GM18873 (cell line): Measurements from ENCODE around the gene MBD6.
A peak's percentile ranks its signal among the peaks of the same experiment; 100 is the strongest.

ENCODE experiments used
- ATAC-seq: cut with Tn5 transposase; IDR thresholded peaks from one replicate; pipeline ENCODE4 v1.9.1; 2021; ENCODE audit warnings: mild to moderate bottlenecking, moderate library complexity, moderate number of reproducible peaks; ENCODE audit not compliant: unreplicated experiment, low FRiP score

MBD6 gene, protein sequence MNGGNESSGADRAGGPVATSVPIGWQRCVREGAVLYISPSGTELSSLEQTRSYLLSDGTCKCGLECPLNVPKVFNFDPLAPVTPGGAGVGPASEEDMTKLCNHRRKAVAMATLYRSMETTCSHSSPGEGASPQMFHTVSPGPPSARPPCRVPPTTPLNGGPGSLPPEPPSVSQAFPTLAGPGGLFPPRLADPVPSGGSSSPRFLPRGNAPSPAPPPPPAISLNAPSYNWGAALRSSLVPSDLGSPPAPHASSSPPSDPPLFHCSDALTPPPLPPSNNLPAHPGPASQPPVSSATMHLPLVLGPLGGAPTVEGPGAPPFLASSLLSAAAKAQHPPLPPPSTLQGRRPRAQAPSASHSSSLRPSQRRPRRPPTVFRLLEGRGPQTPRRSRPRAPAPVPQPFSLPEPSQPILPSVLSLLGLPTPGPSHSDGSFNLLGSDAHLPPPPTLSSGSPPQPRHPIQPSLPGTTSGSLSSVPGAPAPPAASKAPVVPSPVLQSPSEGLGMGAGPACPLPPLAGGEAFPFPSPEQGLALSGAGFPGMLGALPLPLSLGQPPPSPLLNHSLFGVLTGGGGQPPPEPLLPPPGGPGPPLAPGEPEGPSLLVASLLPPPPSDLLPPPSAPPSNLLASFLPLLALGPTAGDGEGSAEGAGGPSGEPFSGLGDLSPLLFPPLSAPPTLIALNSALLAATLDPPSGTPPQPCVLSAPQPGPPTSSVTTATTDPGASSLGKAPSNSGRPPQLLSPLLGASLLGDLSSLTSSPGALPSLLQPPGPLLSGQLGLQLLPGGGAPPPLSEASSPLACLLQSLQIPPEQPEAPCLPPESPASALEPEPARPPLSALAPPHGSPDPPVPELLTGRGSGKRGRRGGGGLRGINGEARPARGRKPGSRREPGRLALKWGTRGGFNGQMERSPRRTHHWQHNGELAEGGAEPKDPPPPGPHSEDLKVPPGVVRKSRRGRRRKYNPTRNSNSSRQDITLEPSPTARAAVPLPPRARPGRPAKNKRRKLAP

DNA sequence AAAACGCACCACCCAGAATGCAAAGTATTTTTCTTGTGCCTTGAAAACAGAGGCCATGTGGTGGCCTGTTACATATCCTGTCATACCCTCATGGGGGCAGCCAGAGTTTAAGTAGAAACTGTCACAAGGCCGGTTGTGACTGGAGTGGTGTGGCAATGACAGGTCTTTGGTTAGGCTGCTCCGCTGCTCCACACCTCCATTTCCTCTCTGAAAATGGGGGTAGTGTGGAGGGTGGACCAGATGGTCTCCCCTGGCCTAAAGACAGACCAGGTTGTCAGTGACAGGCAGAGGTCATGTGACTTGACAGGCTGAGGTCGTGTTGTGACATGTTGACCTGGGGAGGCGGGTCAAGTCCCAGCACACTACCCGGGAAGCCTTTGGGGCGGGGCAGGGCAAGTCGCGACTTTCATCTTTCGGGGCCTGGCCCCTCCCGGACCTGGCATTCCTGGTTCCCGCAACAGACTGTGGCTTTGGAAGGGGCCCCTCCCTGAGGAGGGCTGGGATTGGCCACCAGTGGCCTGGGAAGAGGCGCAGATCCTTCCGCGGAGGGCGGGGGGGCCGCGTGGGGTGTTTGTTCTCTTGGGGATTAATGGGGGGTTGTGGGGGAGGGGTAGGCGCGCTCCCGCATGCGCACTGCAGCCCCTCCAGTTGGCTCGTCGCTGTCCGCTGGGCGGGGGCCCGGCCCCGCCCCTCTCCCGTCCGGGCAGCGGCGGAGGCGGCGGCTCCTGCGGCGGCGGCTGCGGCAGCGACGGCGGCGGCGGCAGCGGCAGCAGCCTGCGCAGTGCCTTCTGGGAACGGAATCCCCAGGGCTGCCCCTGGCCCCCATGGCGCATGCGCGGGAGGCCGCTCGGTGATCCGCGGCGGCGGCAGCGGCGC is at the start of gene MBD6:
TSS of gene MBD6 (plus strand) at position 814 of the 876 bp plus-strand sequence. CDS start 1,480 bp downstream, outside the sequence.
- ATAC-seq: peak; percentile 39

DNA sequence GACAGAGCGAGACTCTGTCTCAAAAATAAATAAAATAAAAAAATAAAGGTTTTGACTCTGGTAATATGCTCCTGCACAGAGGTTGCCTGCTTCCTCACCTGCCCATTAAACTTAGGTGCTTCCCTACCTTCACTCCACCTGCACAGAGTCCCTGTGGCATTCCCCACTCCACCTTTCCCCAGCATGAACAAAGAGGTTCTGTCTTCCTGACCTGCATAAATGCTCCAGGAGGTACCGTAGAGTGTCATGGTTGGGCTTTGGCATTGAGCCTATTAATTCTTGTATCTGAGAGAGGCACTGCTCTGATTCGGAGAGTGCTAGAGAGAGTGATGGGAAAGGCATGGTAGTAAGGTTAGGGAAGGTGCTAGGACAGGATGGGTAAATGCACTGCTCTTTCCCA is 49.2 kb upstream of the MBD6 start:
- ATAC-seq: no peak

DNA sequence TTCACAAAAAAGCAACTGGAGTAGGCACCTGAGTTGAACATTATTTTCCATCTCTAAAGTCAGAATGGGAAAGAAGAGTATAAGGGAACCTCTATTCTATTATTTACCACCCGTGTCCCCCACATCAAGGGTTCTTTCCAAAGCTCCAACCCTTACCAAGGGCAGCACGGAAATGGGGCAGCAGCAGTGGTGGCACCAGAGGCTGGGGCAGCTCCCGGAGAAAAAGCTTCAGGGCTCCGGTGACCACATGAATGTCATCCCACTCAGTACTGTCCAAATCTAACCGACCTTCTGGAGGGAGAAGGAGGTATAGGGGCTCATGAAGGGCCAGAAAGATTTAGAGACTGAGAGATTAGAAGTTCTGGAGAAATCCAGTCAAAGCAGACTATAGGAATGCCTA is 48.7 kb upstream of the MBD6 start:
- ATAC-seq: no peak

DNA sequence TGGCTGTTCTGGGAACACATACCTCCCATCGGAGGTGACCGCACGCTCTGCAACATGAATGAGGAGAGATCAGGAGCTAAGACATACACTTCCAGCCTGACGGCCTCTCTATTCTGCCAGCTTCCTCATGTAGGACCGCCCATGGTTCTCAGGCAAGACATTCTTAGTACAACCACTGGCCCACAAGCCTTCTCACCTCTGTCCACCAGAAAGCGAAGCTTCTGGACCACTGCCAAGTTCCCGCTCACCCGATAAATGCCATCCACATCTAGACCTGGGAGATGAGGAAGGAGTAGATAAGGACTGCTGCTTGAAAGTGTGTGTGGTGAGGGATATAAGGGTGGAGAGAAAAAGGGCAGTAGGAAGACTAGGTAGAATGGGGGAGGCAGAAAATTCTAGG is 48.2 kb upstream of the MBD6 start:
- no peak for ATAC-seq

DNA sequence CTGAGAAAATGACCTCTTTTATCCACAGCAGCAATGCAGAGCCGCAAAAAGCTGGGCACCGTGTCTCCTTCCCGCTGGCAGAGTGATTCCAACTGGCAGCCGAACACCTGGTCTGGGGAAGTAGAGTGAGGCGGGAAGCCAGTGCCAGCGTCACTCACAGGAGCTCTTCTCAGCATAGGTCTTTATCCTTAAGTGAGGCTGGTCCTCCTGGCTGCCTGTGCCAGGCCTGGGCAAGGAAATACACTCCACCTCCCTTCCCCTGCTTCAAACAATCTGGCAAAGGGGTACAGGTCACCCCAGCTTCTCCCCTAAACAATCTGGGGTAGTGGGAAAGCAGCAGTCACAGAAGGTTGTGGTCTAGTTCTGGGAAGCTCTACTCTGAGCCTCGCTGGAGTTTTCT is 47.8 kb upstream of the MBD6 start:
- no peak for ATAC-seq

DNA sequence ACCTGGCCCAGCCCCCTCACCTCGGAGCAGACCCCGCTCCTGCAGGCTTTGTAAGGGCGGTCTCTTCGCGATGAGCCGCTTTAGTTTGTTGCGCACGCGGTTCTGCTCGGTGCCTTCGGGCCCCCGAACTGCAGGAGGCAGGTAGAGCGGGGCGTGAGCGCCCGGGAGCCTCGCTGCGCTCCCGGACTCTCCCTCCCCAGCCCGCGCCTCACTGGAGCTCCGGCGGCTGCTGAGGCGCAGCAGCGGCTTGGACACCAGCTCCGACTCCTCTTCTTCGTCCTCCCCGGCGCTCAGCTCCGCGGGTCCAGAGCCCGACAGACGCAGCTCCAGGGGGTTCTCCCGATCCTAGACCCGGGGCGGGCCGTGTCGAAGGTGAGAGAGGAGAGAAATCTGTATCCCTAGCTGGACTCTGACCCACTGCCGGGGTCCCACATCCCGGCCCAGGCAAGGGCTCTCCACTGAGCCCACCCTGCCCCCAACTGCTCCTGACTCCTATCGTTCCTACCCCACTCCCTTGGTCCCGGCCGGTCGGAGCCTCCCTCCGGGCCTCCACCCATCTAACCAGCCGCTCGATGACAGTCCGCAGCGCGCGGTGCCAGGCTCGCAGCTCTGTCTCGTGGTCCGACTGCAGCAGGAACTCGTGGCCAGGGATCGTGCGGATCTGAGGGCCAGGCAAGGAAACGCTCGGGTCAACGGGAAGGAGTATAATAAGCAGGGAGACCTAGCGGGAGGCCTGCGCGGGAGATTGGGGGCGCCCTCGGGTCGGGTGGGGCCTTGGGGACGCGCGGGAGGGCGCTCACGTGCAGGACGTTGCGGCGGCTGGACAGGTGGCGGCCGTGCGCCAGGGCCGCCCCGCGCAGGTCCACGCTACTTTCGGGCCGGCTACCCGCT is 47.1 kb upstream of the MBD6 start:
- ATAC-seq: no peak

DNA sequence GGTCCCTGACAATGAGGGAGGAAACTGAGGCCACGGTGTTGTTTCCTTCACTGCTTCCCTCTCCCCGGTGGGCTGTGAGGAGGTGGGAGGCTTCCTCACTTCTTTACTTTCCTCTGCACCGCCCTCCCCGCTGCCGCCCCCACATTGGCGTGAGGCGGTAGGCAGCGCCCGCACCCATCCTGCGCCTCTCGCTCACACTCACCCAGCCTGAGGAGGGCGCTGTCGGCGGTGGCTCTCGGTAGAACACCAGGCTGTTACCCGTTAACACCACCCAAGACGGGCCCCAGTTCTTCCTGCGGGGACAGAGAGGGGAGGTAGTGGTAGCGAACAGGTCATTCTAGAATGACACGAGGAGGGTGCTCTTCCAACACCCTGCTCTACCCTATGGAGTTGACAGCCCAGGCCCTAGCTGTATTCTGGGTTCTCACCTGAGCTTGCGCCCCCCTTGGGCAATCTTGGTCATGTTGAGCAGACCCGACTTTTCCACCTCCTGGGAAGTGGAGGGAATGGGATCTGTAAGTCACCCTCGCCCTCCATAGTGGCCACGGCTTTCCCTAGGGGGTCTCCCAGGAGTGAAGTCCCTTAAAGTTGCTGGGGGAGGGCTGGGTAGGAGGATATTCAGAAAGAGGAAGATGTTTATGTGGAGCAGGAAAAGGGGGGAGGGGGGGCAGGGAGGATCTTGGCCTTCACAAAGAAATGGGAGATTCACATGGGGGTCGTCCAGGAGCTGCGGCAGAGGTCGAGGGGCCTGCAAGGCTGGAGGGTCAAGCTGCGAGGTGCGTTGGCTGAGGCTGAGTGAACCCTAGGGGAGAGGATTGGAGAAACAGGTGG is 46.2 kb upstream of the MBD6 start:
- ATAC-seq: no peak

DNA sequence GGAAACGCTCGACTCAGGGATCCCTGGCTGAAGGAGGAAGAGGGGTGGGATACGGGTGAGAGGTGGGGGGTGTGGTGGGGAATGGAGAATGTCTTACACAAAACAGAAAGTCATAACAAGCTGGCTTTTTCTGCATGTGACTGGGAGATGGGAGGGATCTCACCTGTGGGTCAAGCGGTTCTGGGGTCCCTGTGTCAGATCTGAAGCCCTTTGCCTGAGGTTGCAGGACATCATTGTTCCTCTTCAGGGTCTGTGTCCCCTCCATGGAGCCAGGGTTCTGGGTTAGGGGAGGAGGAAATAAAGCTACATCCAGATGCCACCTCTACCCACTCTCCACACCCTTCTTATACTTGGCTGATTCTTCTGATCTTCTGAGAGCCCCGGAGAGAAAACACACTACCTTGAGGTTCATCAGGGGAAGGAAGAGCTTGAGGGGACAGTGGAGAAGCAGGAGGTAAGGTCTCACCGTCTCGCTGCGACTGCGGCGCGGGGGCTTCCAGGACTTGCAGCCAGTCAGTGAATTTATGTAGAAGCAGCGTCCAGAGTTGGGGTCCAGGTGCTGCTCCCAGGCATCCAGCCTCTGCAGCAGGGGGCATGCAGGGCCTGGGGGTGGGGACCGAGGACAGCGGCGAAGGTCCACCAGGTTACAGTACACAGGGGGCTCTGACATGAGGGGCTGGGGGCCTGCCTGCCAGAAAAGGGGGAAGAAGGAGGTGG is 45.5 kb upstream of the MBD6 start:
- no peak for ATAC-seq

DNA sequence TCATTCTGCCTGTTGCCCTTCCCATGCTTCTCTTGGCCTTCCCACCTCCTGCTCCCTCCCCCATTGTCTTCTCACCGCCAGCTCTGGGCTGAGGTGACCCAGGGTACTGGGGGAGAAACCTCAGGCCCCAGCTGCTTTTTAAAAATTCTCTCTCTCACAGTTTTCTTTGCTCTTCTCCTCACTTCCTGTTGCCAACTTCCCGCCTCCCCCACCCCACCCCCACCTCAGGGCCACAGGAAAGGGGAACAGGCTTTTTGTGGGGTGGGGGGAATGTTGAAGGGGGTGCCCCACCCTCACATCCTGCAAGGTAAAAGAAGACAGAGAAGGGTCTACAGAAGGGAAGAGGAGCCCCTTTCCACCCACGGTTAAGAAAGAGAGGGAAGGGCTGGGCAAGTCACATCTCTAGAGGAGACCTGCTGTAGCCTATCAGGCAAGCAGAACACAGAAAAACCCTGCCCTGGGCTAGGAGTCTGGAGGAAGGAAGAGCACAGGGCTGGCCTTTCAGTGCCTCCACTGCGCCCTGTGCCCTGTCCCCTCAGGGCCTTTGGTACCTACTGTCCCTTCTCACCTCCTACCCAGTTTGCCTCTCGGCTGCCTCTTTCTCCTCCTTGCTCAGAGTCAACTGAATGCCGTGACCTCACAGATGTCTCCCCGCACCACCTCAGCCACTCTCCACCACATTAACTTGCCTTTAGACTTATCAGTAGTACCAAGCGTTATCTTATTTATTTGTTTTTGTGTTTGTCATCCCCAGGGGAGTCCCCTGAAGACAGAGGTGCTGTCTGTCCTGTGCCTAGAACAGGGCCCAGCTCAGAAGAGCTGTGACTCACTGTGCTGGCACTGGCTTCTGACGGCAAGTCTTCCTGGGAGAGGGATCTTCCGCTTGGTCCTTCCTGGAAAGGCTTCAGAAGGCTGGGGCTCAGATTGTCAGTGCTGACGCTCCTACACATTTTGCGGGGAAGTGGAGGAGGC is 44.6 kb upstream of the MBD6 start:
- ATAC-seq: no peak

DNA sequence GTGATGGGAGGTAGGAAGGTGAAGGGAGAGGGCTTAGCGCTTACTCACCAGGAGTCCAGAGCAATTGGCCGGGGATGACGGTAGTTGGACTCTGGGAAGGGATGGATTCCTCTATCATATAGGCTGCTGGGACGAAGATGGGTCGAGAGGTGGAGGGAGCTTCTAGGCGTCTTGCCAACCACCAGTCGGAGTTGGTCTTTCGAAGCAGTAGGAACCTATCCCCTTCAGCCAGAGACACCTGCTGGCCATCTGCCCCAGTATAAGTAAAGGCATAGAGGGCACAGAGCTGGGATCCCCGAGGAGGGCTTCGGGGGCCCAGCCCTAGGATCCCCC is 43.6 kb upstream of the MBD6 start:
- ATAC-seq: no peak

DNA sequence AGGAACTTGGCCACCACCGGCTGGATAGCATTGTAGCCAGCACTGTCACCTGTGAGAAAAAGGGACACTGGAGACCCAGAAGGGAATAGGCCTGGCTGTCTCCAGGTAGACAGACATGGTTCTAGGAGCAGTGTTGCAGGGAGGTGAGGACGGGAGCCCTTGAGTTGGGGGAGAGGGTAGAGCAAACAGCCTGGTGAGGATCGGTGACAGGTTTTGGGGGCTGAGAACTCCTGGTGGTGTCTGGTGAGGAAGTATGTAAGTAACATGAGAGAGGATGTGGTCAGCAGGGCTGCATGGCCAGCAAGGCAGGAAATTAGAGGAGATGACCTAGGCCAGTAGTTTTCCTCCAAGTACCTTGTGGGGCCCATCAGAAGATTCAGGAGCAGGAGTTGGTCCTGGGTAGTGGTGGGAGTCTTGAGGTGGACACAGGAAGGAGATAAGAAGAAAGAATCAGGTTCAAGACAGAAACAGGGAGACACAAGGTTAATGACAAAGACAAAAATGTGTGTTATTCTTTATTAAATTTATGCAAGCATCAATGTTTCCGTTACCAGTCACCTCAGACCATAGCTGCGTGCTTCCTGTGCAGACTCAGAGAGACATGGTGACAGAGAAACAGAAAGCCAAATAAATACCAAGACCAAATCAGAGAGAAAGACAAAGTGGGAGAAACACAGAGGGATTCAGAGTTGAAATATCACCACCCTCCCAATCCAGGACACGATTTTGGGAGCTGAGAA is 43.1 kb upstream of the MBD6 start, which contains the start of gene ARHGAP9:
TSS of gene ARHGAP9 (minus strand) at position 491 of the 740 bp plus-strand sequence. CDS start at position 31, 460 bp downstream.
- peak; percentile 38 for ATAC-seq

DNA sequence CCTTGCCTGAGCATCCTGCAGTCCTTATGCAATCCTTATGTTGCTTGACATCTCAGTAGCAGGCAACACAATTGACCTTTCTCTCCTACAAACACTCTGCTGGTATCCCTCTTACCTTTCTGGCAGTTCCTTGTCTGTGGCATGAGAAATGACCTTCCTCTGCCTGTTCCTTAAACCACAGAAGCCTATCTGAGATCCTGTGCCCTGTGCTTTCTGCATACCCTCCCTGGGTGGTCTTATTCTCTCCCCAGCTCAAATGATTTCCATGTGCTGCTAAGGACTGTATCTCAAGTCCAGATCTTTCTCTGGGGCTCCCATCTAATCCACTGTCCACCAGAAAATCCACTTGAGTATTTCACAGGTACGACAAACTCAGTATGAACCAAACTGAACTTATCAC is 41.0 kb upstream of the MBD6 start:
- ATAC-seq: no peak

DNA sequence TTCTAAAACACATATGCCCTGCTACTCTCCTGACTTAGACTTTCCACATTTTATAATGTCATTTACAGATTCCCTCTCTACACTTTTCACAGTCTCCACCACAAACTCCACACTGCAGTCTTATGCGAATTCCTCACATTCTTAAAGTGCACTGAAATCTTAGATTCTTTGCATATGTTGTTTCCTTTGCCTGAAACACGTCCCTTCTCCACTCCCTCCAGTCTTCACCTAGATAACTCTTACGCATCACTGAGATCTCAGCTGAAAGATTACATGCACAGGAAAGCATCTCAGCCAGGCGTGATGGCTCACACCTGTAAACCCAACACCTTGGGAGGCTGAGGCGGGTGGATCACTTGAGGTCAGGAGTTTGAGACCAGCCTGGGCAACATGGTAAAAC is 39.2 kb upstream of the MBD6 start:
- no peak for ATAC-seq

DNA sequence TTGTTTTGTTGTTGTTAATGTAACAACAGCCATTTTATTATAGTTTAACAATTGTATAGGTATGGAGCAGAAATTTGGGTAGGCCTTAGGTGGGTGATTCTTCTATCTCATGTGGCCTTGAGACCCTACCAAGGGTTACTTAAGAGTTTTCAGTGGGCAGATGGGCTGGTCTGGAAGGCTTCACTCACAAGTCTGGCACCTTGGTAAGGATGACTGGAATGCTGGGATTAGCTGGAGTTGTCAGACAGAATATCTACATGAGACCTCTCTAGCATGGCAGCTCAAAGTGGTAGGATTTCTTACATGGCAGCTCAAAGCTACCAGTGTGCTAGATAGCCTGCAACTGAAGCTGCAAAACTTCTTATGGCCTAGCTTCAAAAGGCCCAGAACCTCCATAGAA is 36.9 kb upstream of the MBD6 start:
- no peak for ATAC-seq

DNA sequence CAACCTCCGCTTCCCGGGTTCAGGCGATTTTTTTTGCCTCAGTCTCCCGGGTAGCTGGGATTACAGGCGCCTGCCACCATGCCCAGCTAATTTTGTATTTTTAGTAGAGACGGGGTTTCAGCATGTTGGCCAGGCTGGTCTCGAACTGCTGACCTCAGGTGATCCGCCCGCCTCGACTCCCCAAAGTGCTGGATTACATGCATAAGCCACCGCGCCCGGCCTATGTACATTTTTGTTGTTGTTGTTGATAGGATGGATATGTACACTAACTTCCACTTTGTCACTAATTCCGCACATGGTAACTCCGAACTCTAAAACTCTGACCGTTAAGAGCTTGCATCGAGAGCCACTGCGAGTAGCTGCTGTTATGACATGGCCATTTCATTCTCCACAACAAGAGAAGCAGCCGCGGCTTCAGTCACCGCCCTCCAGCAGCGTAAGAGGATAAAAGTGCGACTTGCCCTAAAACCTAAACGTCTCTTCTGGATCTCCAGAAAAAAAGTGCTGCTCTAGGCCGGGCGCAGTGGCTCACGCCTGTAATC is 35.5 kb upstream of the MBD6 start:
- no peak for ATAC-seq
